SU-DHL-6 (cell line): Measurements from ENCODE around the gene MYORG.

Experiments used
- H2AFZ ChIP-seq: fragments of 200-600 bp; sonication (generic); 2 replicates; pipeline ENCODE4 v1.6.1; 2014; ENCODE audit warnings: low read depth, mild to moderate bottlenecking, moderate library complexity, mixed read lengths, antibody characterized with exemption, low read length; ENCODE audit not compliant: severe bottlenecking
- H3F3A ChIP-seq: fragments of 200-600 bp; shearing (Covaris generic); 2 replicates; pipeline ENCODE4 v1.6.0; 2016; ENCODE audit warnings: antibody characterized with exemption, mild to moderate bottlenecking; ENCODE audit not compliant: insufficient read depth
- H3K27ac ChIP-seq: fragments of 200-600 bp; sonication (generic); 2 replicates; pipeline ENCODE4 v1.5.1; 2016; ENCODE audit warnings: low read depth, mild to moderate bottlenecking, low read length, moderate library complexity, mixed read lengths
- H3K27me3 ChIP-seq: fragments of 200-600 bp; sonication (generic), shearing (Covaris generic); 2 replicates; pipeline ENCODE4 v1.6.0; 2014; ENCODE audit warnings: mild to moderate bottlenecking, low read length
- H3K36me3 ChIP-seq: fragments of 200-600 bp; sonication (generic); 2 replicates; pipeline ENCODE4 v1.6.1; 2014; ENCODE audit warnings: mild to moderate bottlenecking, low read length, mixed read lengths
- H3K4me2 ChIP-seq: fragments of 300-600, 200-600 bp; shearing (Covaris generic), sonication (generic); 2 replicates; pipeline ENCODE4 v1.6.0; 2014; ENCODE audit warnings: low read length, low read depth, mild to moderate bottlenecking; ENCODE audit not compliant: poor library complexity, severe bottlenecking
- H3K4me3 ChIP-seq: fragments of 200-600 bp; sonication (generic); 2 replicates; pipeline ENCODE4 v1.5.1; 2014; ENCODE audit warnings: antibody characterized with exemption, low read length, mild to moderate bottlenecking, mixed read lengths; ENCODE audit not compliant: insufficient read depth, poor library complexity, severe bottlenecking
- H3K79me2 ChIP-seq: fragments of 200-600 bp; sonication (generic); 2 replicates; pipeline ENCODE4 v1.6.1; 2014; ENCODE audit warnings: mild to moderate bottlenecking, low read length, moderate library complexity; ENCODE audit not compliant: insufficient read depth
- H3K9ac ChIP-seq: fragments of 200-600 bp; sonication (generic); 2 replicates; pipeline ENCODE4 v1.7.0; 2014; ENCODE audit warnings: mild to moderate bottlenecking, low read length
- H3K9me2 ChIP-seq: fragments of 200-600 bp; sonication (generic); replicated peaks from 2 replicates; pipeline ENCODE4 v1.6.1; 2014; ENCODE audit warnings: low read length; ENCODE audit not compliant: insufficient read depth
- H3K9me3 ChIP-seq: fragments of 200-600 bp; sonication (generic); 2 replicates; pipeline ENCODE4 v1.6.1; 2014; ENCODE audit warnings: low read length, mixed read lengths; ENCODE audit not compliant: insufficient read depth
- H4K20me1 ChIP-seq: fragments of 200-600 bp; sonication (generic); 2 replicates; pipeline ENCODE4 v1.6.1; 2014; ENCODE audit warnings: low read depth, mild to moderate bottlenecking, antibody characterized with exemption, low read length, moderate library complexity, mixed read lengths
- CTCF ChIP-seq: fragments of 200-600 bp; sonication (generic); IDR thresholded peaks from one replicate; pipeline ENCODE4 v1.5.1; 2017; ENCODE audit warnings: antibody characterized with exemption, mild to moderate bottlenecking, low read length, moderate library complexity; ENCODE audit not compliant: insufficient read depth, poor library complexity, severe bottlenecking
- EZH2phosphoT487 ChIP-seq: fragments of 200-600 bp; sonication (generic), shearing (Covaris generic); conservative IDR thresholded peaks from 2 replicates; pipeline ENCODE4 v1.6.1; 2018; ENCODE audit warnings: mild to moderate bottlenecking, antibody characterized with exemption, low read length, moderate library complexity, mixed read lengths

Gene MYORG

GRCh38 chr9:34374905-34375552, 1.7 kb downstream of the MYORG start:
- H2AFZ ChIP-seq, result no peak overlapping the region
- H3K79me2 ChIP-seq, result no peaks in the 10 kb centered on the region
- H3K36me3 ChIP-seq, result no peaks in the 10 kb centered on the region
- H3K9ac ChIP-seq, result no peak overlapping the region
- H3K4me3 ChIP-seq, result no peak overlapping the region
- H3K9me2 ChIP-seq, result no peaks in the 10 kb centered on the region
- no peaks in the 10 kb centered on the region for H4K20me1 ChIP-seq
- H3K4me2 ChIP-seq, result peak overlapping the region; percentile 70
- peaks cover 9% of the 10 kb centered on the region; the same call in 1 of the 2 replicates for H3F3A ChIP-seq
- H3K27me3 ChIP-seq, result no peaks in the 10 kb centered on the region
- TF ChIP-seq EZH2phosphoT487, result no peak
- TF ChIP-seq CTCF, result no peak
- H3K27ac ChIP-seq, result no peak overlapping the region
- H3K9me3 ChIP-seq, result no peaks in the 10 kb centered on the region

DNA sequence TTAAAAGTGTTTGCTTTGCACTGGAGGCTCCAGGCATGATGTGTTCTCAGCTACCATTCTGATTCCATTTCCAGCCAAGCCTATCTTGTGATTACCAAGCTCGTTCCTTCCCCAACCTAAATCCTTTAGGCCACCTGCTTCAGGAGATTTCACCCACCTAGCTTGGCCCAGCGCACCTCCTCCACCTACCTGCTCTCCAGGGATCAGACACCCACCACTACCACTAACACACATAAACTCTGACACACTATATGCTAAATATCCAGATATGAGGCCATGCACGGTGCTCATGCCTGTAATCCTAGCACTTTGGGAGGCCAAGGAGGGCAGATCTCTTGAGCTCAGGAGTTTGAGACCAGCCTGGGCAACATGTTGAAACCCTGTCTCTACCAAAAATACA, 2.4 kb downstream of the MYORG start:
- H3K27me3 ChIP-seq, result no peaks in the 10 kb centered on the region
- H3K9me3 ChIP-seq, result no peaks in the 10 kb centered on the region
- no peaks in the 10 kb centered on the region for H3K79me2 ChIP-seq
- H3K4me2 ChIP-seq, result no peak overlapping the region
- peaks cover 9% of the 10 kb centered on the region; the same call in 1 of the 2 replicates for H3F3A ChIP-seq
- H3K27ac ChIP-seq, result no peak overlapping the region
- H2AFZ ChIP-seq, result no peak overlapping the region
- no peak overlapping the region for H3K9ac ChIP-seq
- TF ChIP-seq EZH2phosphoT487, result no peak
- TF ChIP-seq CTCF, result no peak
- no peaks in the 10 kb centered on the region for H4K20me1 ChIP-seq
- H3K36me3 ChIP-seq, result no peaks in the 10 kb centered on the region
- H3K4me3 ChIP-seq, result no peak overlapping the region
- H3K9me2 ChIP-seq, result no peaks in the 10 kb centered on the region

- H3K4me2 ChIP-seq, result no peak overlapping the region
- TF ChIP-seq CTCF (no peak), EZH2phosphoT487 (no peak)
These were observed 2.9 kb downstream of the MYORG start for GRCh38 chr9:34373749-34374148.

More at GRCh38 chr9:34373749-34374148, 2.9 kb downstream of the MYORG start:
- no peaks in the 10 kb centered on the region for H4K20me1 ChIP-seq
- peaks cover 9% of the 10 kb centered on the region; the same call in 1 of the 2 replicates for H3F3A ChIP-seq
- no peak overlapping the region for H3K9ac ChIP-seq
- no peaks in the 10 kb centered on the region for H3K36me3 ChIP-seq
- H3K27ac ChIP-seq, result no peak overlapping the region
- no peaks in the 10 kb centered on the region for H3K9me3 ChIP-seq
- no peaks in the 10 kb centered on the region for H3K27me3 ChIP-seq
- H3K79me2 ChIP-seq, result no peaks in the 10 kb centered on the region
- no peak overlapping the region for H2AFZ ChIP-seq
- H3K9me2 ChIP-seq, result no peaks in the 10 kb centered on the region
- H3K4me3 ChIP-seq, result no peak overlapping the region
